HG03439 (cell line): ENCODE results near the gene TMEM237.

ENCODE experiments used
- ATAC-seq: cut with Tn5 transposase; IDR thresholded peaks from one replicate; pipeline ENCODE4 v1.9.1; 2021; ENCODE audit warnings: mild to moderate bottlenecking, moderate library complexity; ENCODE audit not compliant: unreplicated experiment

The TMEM237 gene

DNA sequence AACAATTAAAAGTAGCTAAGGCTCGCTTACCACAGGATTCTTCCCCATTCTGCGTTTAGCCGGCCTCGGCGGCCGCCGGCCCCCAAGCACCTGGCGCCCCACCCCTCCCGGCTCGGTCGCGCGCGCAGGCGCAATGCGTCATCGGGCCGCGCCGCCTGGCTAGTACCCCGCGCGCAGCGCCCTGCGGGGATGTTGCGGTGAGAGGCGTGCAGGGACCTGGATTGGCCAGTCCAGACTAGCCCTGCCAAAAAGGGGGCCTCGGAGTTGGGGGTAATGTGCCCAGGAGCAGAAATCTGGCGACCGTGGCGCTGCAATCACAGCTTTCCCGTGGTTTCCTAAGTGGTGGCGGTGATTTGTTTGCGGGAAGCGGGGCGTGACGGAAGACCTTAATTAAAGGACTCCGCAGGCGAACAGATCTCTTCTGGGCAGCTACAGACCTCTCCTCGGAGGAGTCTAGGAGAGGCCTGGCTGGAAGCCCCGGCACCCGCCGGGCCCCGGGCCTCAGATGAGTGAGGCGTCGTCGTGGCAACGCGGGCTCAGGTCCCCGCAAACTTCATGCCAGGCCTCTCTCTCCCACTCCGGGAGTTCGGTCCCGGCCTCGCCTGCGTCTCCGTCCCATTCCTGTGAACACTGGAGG lies 606 bp downstream of the TMEM237 start:
- peak; percentile 85 for ATAC-seq

DNA sequence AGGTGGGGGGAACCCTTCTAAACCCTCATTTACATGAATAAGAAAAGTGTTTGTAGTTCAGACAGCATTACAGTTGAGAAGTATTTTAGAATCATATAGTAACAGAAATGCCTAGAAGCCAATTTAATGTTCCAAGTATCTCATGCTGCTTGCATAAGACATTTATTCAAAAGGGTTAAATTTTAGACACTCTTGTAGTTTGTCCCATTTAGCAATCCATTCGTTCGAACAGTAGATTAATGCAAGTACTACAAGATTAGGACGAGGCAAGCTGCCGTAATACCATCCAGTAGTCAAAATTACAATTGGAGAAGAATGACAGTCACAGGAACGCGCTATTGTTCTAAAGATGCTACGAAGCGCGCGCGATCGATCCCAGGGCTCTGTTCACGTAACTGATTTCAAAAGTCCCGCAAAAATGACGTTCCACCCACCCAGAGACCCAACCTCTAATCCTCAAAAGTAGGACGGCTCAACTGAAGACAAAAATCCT lies 1.2 kb downstream of the TMEM237 start:
- ATAC-seq = peak; percentile 42

DNA sequence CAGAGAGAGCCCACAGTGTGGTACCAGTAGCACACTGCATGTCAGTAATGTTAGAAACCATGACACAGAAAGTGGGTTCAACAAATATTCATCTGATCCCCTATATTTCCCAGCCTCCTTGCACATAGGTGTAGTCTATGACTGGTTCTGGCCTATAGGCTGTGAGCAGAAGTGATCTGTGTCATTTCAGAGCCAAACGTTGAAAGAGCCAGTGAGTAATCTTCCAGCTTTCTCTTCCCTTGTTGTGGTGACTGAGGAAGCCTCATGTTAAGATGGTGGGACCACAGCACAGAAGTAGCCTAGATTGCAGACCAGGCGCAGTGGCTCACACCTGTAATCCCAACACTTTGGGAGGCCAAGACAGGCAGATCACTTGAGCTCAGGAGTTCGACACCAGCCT lies 4.1 kb downstream of the TMEM237 start:
- no peak for ATAC-seq

DNA sequence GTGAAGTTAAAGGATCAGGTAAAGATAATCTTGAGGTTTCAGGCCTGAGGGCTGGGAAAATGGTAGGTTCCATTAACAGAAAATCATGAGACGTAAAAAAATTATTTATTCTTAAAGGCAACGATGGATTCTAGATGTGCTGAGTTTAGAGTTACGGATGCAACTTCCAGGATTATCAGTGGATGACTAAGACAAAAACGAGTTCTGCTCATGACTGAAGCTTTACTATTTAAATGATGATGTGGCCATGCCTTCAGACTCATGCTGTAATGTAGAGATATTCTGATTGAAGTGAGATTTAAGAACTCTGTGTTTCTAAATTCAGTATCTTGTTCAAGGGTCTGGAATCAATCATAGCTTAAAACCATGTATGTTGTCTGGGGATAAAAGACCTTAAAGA lies 5.0 kb downstream of the TMEM237 start:
- ATAC-seq = no peak

DNA sequence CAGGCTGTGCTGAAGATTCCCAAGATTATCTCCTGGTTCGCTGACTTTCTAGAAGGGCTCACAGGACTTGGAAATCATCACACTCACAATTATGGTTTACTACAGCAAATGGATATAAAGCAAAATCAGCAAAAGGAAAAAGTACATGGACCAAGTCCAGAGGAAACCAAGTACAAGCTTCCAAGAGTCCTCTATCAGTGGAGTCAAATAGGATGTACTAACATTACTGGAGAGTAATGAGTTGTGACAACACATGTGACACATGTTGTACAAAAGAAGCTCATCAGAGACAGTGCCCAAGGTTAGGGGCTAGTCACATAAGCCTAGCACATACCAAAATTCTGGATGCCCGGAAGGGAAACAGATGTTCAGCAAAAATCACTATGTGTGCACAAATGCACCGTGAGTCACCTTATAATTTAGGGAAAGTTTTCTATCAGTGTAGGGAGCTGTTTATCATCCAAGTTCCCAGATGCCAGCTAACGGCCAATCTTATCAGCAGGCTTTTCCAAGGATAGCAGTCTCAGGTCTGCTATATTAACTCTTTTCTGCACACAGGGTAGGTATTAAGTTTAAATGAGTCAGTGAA lies 9.5 kb downstream of the TMEM237 start:
- no peak for ATAC-seq

DNA sequence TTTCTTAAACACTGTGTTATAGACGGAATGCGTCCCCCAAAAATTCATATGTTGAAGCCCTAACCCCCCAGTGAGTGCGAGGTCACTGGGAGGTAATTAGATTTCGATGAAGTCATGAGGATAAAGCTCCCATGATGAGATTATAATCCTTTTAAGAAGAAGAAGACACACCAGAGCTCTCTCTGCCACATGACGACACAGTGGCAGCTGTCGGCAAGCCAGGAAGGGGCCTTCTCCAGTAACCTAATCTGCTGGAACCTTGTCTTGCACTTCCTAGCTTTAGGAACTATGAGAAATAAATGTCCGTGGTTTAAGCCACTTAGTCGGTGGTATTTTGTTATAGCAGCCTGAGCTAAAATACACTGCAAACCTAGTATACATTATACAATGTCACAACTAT lies 12.3 kb downstream of the TMEM237 start:
- ATAC-seq = no peak

DNA sequence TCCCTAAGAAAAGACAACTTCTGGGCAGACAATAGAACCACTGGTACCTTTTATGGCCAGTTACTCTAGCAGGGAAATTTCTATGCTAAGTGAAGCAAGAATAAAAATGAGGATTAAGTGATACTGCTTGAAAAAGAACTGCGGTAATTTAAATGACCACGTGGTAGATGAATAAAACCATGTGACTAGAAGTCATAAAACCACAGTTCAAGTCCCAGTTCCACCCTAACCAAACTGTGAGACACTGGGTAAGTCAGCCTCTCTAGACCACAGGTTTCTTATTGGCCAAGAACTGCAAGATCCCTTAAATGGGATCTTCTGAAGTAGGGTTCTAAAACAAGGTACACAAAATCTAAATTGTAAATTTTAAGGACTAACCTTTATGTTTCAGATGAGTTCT lies 12.7 kb downstream of the TMEM237 start:
- no peak for ATAC-seq

DNA sequence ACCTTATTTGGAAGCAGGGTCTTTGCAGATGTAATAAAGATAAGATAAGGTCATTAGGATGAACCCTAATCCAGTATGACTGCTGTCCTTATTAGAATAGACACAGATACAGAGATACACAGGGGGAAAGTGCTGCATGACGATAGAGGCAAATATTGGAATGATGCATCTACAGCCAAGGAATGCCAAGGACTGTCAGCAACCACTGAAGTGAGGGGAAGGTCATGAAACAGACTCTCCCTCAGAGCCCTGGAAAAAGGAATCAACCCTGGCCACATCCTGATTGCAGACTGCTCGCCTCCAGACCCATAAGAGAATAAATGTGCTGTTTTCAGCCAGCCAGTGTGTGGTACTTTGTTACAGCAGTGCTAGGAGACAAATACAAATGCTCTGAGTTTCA lies 14.8 kb downstream of the TMEM237 start:
- no peak for ATAC-seq

DNA sequence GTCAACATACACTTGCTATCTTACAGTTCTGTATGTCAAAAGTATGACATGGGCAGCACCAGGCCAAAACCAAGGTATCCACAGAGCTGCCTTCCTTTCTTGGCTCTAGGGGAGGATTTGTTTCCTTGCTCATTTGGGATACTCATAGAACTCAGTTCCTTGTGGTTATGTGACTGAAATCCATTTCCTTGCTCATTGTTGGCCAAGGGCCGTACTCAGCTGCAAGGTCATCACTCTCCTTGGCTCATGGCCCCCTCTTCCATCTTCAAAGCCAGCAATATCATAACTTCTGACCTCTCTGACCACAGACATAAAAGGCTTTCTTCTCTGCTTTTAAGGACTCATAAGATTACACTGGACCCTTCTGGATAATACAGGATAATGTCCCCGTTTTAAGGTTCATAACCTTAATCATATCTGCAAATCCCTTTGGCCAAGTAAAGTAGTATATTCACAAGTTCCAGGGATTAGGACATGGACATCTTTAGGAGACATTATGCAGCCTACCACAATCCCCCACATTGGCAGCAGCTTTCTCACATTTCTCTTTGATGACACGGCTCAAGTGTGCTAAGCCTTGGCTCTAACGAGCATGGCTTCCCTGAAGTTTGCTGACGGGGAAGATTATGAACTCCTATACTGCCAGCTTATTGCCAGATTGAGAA lies 20.9 kb downstream of the TMEM237 start:
- no peak for ATAC-seq

DNA sequence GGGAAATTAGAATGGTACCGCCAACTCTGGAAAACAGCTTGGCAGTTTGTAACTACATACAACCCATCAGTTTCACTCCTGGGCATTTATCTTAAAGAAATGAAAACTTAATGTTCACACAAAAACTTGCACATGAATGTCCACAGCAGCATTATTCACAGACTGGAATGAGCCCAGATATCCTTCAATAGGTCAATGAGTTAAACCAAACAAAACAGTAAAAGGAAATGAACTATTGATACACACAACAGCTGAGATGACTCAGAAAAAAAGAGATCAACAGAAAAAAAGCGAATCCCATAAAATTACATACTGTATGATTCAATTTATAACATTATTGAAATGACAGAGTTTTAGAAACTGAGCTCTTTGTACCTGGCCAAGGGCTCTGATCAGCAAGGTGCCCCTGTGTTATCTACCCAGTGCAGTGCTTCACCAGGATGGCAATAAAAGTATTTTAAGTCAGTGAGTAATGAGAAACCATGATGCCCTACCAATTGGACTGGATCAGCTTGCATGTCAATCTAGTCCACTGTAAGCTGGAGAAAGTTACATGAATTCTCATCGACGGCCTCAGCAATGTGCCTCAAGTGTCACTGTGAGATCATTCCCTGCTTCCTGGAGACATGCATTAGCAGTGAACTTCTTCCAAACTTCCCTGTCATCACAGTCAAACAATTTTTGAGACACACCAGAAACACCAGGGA lies 21.9 kb downstream of the TMEM237 start:
- ATAC-seq = no peak

DNA sequence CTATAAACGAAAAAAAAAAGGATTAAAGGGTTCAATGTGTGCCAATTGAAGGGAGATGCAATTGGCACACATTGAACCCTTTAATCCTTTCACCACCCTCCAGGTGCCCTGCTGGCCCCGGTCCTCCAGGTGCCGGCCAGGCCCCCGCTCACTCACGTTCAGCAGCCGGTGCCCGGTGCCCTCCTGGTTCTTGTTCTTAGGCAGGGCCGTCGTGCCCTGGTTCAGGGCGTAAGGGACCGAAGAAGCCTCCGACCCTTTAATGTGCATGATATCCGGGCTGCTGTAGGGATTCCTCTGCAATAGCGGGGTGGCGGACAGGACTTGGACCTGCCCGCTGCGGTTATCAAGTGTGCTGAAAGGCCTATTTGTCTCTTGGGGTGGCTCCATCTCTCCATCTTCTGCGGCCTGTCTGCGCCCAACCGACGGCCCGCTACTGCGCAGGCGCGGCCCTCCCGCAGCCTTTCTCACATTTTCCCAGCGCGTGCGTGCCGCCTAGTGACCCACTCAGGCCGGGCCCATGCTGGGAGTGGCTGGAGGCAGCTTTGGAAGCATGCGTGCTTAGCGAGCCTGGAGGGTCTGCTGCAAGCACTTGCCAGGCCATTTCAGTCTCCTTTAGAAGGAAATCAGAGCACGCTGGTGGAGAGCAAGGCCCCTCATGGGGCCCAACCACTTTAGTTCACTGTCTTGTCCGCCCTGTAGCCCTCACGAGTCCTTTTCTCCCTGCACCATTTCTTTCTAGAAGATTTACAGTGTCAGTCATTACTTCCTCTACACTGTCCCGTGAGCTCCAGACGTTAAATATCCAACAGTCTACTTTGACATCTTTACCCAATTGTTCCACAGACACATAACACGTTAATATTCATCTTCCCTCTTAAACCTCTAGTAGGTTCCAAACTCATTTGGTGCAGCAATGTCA lies 24.3 kb downstream of the TMEM237 start:
- no peak for ATAC-seq

DNA sequence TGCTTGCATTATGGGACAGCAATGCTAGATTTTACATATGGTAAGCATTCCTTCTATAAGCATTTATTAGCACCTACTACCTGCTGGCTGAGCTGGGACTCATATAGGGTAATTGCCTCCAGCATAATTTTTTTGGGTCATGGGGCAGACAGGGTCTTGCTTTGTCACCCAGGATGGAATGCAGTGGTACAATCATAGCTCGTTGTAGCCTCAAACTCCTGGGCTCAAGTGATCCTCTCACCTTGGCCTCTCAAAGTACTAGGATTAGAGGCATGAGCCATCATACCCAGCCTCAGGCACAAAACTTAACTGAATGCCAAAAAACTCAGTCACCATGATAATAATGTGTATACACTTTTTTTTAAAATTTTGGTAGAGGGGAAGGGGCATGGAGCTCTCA lies 35.3 kb downstream of the TMEM237 start:
- ATAC-seq = no peak

DNA sequence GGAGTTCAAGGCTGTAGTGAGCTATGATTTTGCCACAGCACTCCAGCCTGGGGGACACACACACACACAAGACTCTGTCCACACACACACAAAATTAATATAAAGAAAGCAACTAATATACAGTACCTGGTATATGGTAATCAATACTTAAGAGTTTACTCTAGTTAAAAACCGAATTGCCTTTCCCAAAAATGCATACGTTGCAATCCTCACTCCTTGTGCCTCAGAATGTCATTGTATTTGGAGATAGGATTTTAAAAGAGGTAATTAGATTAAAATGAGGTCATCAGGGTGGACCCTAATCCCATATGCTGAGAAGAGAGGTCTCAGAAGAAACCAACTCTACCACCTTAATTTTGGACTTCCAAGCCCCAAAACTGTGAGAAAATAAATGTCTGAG lies 35.7 kb downstream of the TMEM237 start:
- no peak for ATAC-seq

DNA sequence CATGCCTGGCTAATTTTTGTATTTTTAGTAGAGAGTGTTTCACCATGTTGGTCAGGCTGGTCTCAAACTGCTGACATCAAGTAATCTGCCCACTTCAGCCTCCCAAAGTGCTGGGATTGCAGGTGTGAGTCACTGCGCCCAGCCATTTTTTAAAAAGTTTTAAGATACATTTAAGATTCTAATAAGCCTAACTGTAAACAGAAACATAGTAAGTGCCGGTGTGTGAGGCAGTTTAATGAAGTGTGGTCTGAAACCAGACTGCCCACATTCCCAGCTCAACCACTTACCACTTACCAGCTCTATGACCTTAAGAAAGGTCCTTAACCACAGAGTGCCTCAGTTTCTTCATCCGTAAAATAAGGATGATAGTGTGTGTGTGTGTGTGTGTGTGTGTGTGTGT lies 42.4 kb downstream of the TMEM237 start:
- ATAC-seq = no peak

DNA sequence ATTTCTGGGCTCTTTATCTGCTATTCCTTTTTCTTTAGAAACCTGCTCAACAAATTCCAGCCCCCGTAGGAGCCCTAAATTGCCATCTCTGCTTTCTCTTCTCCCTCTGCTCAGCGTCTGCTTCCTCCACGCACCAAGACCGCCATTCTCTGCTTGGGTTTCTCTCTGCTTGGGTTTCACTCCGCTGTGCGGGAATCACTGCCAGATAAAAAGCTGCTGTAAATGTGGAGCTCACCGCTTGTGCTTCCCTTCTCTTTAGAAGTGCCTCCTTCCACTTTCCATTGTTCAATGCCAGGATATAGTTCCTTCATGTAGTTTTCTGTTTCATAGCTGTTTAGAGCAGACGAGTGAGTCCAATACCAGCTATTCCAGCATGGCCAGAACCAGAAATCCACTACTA lies 45.9 kb downstream of the TMEM237 start:
- no peak for ATAC-seq

DNA sequence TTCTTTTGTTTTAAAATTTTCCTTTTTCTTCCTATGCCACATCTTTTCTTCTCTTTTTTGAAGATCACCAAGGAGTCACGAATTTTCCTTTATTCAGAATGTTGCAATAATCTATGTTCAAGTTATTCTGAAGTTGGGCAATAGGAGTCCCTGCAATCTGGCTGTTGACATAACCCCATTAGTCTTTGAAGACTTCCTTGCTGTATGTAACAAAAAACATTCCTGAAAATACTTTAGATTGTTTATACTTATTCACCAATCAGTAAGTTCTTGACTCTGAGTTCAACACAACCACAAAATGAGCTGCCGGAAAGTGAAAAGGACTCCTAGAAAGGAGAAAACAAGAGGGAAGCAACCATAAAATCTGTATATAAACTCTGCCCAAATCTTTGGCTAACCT lies 62.8 kb downstream of the TMEM237 start:
- ATAC-seq = no peak

DNA sequence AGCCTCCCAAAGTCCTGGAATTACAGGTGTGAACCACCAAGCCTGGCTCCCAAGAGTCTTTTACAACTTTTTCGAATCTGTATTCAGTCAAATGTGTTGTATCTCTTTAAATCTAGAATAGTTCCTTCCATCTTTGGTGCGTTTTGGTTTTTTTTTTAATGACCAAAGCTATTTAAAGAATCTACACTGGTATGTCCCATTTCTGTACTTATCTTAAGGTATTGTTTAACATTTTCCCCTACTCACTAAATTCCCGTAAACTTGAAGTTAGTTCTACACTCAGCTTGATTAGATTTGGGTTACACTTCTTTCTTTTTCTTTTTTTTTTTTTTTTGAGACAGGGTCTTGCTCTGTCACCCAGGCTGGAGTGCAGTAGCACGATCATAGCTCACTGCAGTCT lies 63.8 kb downstream of the TMEM237 start:
- ATAC-seq = no peak

DNA sequence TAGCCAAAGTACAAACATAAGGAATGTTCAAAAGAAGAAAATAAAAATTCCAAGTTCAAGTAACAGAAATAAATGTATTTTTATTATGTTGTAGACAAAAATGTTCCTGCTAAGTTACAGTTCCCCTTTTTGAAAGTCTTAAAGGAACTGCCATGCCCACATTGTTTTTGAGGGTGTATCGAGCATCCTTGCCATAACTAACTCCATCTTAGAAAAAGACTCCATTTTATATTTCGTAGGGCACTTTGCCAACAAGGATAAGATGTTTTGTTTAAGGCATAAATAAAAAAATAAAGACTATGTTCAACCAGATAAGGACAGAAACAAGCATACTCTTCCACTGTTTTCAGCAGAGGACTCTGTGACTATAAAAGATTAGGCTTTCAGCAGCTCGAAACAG lies 67.3 kb downstream of the TMEM237 start:
- no peak for ATAC-seq

DNA sequence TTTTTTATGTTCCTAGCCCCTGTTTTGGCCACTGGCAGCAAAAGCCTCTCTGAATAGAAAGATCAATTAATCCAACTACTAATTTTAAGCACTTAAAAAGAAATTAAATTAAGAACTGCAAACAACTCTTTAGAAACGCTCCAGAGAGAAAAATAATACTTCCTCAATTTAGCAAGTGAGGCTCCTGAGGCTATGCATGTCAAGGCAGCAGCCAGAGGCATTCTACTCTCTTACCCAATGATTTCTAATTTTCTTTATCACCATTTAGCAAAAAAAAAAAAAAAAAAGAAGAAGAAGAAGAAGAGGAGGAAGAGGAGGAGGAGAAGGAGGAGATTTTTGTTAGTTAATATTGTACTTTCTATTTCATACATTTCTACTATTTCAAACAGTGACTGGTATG lies 68.5 kb downstream of the TMEM237 start:
- no peak for ATAC-seq

DNA sequence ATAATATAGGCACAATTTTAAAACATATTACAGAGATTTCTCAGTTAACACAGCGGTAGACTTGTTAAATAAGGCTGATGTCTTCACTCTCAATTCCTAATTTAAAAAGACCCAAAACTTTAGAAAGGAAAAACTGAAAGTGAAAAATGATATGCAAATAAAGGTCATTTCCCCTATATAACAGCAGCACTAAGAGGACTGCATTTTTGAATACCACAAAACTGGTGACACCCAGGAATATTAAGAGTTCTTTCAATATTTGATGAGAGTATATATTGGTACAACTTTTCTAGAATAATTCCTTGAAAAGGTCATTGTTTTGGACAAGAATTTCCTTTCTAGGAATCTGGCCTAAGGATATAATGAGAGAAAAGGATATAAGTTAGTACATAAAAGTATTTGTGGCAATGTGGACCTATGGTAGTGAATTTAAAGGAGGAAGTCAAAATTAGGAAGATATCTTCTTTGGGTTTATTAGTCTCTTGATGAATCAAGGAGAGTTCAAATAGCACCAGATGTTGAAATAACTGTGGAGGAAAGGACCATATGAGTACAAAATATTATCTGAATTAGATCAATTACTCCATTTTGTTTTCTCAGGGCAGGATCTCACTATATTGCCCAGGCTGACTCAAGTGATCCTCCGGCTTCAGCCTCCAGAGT lies 70.3 kb downstream of the TMEM237 start:
- no peak for ATAC-seq
